ENCODE measurements around the gene MYO9B.

DNA sequence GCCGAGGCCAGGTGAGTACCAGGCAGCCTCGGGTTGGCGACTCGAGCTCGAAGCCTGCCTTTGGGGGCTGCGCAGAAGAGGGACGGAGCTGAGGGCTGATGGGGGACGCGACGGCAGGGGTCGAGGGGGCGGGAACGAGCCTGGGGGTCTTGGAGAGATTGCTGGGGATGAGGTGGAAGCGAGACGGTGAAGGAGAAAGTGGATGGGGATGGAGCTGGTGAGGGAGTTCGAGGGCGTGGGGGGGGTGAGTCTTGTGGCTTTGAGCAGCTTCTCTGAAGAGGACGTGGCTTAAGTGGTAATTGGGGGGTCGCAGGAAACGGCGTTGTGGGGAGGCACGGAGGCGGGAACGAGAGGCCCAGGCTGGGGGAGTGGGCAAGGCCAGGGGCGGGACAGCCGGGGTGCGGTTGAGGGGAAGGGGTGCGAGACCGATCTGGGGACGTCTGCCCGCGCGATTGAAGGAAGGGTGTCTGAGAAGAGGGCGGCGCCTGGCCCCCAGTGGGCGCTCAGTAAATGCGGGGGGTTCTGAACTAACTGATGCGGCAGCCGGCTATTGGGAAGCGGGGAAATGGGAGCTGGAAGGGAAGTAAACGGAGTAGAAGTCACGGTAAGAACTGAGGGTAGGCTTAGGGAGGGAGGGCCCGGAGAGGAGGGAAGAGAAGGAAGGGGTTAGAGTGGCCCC, 426 bp downstream of the MYO9B start:
- TF ChIP-seq, protein P1, sequence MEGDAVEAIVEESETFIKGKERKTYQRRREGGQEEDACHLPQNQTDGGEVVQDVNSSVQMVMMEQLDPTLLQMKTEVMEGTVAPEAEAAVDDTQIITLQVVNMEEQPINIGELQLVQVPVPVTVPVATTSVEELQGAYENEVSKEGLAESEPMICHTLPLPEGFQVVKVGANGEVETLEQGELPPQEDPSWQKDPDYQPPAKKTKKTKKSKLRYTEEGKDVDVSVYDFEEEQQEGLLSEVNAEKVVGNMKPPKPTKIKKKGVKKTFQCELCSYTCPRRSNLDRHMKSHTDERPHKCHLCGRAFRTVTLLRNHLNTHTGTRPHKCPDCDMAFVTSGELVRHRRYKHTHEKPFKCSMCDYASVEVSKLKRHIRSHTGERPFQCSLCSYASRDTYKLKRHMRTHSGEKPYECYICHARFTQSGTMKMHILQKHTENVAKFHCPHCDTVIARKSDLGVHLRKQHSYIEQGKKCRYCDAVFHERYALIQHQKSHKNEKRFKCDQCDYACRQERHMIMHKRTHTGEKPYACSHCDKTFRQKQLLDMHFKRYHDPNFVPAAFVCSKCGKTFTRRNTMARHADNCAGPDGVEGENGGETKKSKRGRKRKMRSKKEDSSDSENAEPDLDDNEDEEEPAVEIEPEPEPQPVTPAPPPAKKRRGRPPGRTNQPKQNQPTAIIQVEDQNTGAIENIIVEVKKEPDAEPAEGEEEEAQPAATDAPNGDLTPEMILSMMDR (IDR thresholded peaks at IDR 0.05; ENCODE audit: borderline replicate concordance, extremely low read depth, low read length, poor library complexity, severe bottlenecking) = no peak
- TF ChIP-seq EZH2 (IDR thresholded peaks at IDR 0.05; ENCODE audit: borderline replicate concordance, low read depth, low read length, severe bottlenecking) = no peak

All from DND-41 (cell line).